PC-9 (cell line): ENCODE data around the gene ACSM2A.
"Not testable (repeated sequence)": the region's sequence is repeated elsewhere in the genome, so short reads cannot be mapped to it uniquely, and the experiment has no call there.

Experiments
- CTCF ChIP-seq: fragments of 200-600 bp; sonication (generic); conservative IDR thresholded peaks from 2 replicates; pipeline ENCODE4 v1.6.1; 2017; ENCODE audit warnings: mixed run types, antibody characterized with exemption, mild to moderate bottlenecking, moderate library complexity
- EZH2 ChIP-seq: fragments of 200-600 bp; sonication (generic); IDR thresholded peaks from 2 replicates; pipeline ENCODE4 v1.8.0; 2017; ENCODE audit warnings: antibody characterized with exemption, low read depth

DNA sequence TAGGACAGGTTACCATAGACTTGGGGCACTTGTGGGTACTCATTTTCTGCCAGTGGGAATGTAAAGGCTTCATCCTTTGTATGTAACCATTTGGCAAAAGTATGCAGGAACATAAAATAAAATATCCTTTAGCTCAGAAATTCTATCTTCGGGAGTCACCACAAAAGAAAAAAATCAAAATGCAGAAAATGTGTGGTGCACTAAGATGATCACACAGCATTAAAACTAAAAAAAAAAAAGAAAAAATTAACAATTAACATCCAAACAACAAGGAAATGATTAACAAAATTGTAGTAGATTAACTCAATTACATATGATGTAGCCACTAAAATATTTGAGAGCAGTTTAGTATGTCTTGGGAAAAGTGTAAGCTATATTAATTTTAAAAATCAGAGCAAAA, 10.6 kb upstream of the ACSM2A start:
- not testable (repeated sequence) for TF ChIP-seq CTCF, EZH2
